HG02970 (cell line): ENCODE measurements around the gene DIP2C.
"Not testable (repeated sequence)": the region's sequence is repeated elsewhere in the genome, so short reads cannot be mapped to it uniquely, and the experiment has no call there.

Experiments used
- ATAC-seq: cut with Tn5 transposase; IDR thresholded peaks from one replicate; pipeline ENCODE4 v1.9.1; 2021; ENCODE audit warnings: mild to moderate bottlenecking, moderate library complexity, moderate number of reproducible peaks; ENCODE audit not compliant: unreplicated experiment, low FRiP score

The DIP2C gene

DNA sequence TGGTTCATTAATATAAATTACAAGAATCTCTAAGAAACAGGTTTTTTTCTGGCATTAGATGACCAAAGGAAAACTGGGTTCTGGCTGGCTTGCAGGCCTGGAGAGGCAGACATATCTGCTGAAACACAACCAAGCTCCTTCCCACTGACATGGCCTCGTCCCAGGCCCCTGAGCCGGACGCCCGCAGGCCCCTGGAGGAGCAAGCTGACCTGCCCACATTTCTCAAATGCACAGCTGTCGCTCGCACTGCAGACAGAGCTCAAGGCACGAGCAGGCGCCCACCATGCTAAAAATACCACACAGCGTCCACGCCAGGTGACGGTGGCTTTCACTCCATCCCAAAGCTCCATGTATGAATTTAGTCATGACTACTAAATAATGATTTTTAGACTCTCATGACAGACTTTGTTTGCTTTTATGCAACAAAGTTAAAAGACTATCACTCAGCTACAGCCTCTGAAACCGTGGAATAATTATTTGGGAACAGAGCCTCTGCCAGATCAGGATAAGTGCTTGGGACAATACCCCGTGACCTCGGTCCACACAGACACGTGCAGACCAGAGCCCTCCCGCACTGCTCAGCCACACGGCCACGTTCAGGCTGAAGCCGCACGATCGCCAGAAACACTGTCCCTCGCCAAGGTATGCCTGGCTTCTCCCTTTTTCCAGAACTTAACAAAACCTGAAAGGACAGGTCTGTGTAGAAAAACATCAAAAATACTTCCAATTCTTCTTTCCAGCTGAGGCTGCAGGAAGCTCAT, 71.1 kb downstream of the DIP2C start:
- ATAC-seq = no peak

- no peak for ATAC-seq
These were observed 72.0 kb downstream of the DIP2C start for GRCh38 chr10:617471-617870.

DNA sequence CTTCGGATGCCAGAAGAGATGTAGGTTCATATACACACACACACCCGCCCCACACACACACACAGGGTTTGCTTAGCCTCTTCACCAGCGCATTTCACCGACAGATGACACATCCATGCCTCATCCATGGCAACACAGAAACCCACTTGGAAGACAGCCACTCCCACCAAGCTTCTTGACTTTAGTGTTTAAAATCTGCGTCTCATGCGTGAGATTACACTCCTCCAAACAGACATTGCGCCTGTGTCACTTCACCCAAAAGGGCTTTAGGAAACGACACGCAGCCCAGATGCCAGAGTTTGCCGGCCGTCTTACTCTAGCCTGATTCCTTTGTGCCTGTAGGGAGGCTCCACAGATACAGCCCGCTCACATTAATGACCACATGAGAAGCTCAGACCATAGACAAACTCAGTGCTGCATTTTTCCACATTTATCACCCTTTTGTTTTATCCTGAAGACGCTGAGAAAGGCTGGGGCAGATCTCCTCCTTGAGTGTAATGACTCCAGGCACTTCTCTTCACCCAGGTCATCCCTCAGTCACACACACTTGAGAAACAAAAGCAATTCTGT, 73.8 kb downstream of the DIP2C start:
- no peak for ATAC-seq

GRCh38 chr10:614790-615582, 74.5 kb downstream of the DIP2C start:
- ATAC-seq = no peak

DNA sequence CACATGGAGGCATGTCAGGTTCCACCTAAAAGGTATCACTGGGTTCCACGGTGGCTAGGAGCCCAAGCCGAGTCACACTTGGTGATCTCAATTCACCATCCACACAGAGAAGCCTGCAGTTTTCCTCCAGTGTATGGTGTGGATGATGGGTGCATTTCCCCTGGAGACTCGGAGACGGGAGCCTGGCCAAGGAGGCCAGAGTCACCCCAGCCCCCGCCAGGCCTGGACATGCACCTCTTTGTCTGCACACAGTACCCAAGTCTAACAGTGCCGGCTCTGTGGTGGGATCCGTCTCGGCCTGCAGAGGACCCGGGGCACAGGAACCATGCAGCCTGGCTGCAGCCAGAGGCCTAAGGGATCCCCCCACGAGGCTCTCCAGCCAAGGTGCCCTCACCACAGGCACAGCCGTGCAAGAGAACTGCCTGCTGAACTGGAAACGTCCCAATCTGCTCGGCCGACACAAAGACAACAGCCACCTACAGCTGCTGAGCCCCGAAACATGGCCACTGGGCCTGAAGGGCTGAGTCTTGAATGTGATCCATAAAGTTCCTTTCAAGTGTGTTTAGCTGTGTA, 75.2 kb downstream of the DIP2C start:
- no peak for ATAC-seq

DNA sequence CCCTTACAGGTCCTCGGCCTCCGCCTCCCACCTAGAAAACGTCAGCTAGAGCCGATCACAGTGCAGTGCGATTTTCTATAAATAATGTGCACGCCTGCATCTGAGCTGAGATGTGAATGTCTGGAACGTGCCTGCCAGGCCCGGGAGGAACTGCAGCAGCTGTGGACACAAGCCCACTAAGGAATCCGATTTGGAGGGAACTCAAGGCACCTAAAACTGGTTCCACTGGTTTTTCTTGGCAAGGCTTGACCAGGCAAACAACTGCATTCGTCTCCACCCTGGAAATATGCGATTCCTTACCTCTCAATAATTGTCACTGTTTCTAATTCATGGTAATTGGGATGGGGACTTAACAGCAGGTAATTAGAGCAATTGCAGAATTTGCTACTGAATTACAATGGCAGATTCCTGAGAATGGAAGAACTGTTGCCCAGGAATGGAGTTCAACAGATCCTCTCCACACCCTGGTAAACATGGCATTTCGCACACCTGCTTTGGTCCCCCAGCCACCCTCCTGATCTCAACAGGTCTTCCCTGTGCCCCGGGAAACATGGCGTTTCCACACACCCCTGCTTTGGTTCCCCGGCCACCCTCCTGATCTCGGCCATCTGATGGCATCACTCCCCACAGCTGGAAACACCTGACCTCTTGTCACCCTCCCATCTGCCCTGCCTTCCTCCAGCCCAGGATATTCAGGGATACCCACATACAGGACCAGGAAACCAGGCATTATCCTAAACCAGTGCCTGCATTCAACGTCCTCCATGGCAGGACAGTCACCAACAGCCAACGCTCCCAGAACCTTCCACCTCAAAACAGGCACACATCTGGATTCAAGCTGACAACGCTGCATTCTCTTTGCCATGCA, 76.0 kb downstream of the DIP2C start:
- ATAC-seq = no peak

DNA sequence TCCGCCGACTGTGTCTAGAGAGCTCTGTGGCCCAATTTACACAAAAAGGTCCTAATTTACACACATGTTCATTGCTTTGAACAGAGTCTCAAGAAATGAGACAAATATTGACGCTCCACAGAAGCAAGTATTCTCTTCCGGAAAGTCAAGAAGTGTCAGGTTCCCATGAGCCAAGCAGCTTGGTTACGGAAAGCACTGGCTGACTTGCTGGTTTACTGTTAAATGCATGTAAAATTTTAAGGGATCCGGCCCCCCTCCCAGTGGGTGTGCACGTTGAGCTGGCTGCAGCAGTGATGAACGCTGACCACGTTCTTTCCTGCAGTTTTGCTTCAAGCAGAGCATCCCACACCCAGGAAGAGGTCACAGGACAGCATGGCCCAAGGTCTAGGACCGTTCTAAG, 76.8 kb downstream of the DIP2C start:
- ATAC-seq = no peak

- not testable (repeated sequence) for ATAC-seq
These were observed 78.7 kb downstream of the DIP2C start for GRCh38 chr10:610642-611305.

GRCh38 chr10:609868-610545, 79.5 kb downstream of the DIP2C start:
- ATAC-seq = no peak

DNA sequence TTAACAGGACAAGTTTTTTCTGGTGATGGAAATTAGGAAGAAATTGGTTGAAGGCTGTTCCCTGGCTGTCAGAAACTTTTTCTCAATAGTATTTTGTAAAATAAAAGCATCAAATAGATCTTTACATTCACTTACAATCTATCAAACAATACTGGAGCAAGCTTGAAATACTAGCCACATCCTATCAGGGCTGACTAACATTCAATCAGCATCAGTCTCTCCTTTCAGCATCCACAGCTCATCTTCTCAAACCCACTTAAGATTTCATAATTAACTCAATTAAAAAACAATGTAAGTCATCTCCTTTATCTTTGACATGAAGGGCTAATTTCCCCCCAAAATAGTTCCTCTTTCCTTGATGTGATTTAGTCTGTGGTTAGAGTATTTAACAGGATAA, 80.2 kb downstream of the DIP2C start:
- ATAC-seq = no peak

DNA sequence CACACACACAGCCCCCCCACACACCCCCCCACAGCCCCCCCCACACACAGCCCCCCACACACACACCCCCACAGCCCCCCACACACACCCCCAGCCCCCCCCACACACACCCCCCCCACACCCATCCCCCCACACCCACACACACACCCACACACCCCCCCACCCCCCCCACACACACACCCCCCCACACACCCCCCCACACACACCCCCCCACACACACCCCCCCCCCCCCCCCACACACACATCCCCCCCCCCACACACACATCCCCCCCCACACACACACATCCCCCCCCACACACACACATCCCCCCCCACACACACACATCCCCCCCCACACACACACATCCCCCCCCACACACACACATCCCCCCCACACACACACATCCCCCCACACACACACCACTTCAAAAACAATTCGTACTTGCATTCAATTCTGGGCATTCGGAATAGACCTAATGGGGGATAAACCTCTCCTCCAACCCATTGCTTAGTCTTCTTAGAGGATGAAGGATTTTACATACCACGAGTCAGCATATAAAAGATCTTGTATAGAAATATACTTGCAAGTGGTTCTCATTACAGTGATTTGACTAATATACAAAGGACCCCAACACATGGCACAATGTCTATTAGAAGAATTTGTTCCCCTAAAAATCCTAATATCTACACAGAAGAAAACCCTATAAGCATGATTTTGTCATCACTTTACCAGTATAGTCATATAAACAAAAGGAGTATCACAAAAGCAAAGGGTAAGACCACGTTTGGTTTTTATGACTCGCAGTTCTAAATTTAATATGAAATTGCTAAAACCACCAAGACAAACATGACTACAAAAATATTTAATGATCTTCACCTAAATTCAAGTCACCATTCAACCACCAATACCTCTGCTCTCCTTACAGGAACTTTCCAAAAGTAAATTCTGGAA, 80.9 kb downstream of the DIP2C start:
- no peak for ATAC-seq

GRCh38 chr10:607545-608185, 81.8 kb downstream of the DIP2C start:
- no peak for ATAC-seq

GRCh38 chr10:606762-607544, 82.5 kb downstream of the DIP2C start:
- no peak for ATAC-seq

DNA sequence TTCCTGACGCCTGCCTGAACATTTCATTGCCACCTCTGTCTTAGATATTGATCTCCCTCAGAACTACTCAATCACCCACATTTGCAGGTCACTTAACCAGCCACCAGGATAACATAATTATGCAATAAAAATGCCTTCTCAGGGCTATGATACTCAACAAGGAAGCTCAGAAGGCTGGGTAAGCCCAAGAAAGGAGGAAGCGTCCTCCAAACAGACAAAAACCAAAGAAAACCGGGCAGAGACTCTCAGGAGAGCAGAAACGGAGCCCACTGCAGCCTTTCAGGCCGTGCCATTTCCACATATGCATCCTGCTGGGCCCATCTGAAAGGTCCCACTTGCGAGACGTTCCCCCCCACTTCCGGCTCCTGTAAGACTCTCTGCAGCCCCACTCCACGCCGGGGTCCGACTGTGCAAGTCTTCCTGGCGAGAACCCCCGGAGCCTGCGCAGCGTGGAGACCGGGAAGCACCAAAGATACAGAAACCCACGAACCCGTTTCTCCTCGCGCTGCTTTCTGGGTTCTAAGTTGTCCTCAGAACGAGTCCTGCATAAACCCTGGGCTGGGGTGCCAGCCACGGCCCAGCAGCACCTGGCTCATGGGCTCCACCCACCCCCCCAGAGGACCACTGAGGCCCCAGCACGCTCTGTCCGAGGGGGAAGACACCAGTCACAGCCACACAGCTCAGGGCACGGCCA, 83.7 kb downstream of the DIP2C start:
- ATAC-seq = no peak

GRCh38 chr10:604716-605631, 84.5 kb downstream of the DIP2C start:
- no peak for ATAC-seq
